K562 (cell line): ENCODE results near the gene OSM. TPM values are rescaled to one million over a fixed set of nuclear protein-coding genes. Genes with fewer than 3 reads are reported as not detected.
A peak's percentile ranks its signal among the peaks of the same experiment; 100 is the strongest.

Source experiments
- ATAC-seq: fragments of 200-7000 bp; cut with Tn5 transposase; 3 replicates; pipeline ENCODE4 v1.9.1; 2020; ENCODE audit warnings: moderate library complexity
- BruUV-seq: library from RNA; stranded (reverse); fragments of 400-500 nt; replicated peaks from 2 replicates; lab custom pipeline; 2021; lab: Mats Ljungman, UMichigan
- CTCF ChIA-PET: fragments of 300-600 bp; formaldehyde crosslinking; extraction: SDS; loops from one replicate; lab custom pipeline; 2021; ENCODE audit warnings: low intra/inter-chr PET ratio; lab: Yijun Ruan, JAX
- POLR2A ChIA-PET: fragments of 300-600, 350-650 bp; sonication (Branson Sonifier 250); formaldehyde crosslinking; extraction: SDS; loops from one replicate; lab custom pipeline; 2021; ENCODE audit warnings: antibody characterized with exemption, inconsistent platforms; lab: Yijun Ruan, JAX
- DNase-seq, 4 experiments: peaks; one replicate each; pipeline versions ENCODE4 v3.0.0 to v3.0.0-alpha.2; 2011 to 2018; ENCODE audit warnings: low spot score in 3 of 4, mixed read lengths in 3 of 4; ENCODE audit errors: extremely low read depth in 1 of 4
- FAIRE-seq: peaks from 2 replicates; lab custom pipeline; 2011; peaks lifted over from hg19 to GRCh38; lab: Jason Lieb, UNC
- H2AFZ ChIP-seq: 2 replicates; pipeline ENCODE4 v1.6.0; 2011; ENCODE audit warnings: low read depth, low read length, control low read depth, inconsistent platforms
- H3K27ac ChIP-seq: fragments of 200-600 bp; 3 replicates; pipeline ENCODE4 v1.8.0; 2011; ENCODE audit warnings: low read depth, mild to moderate bottlenecking, control low read depth, inconsistent platforms, low read length, moderate library complexity, mixed read lengths; ENCODE audit errors: extremely low read depth
- H3K27me3 ChIP-seq, 2 experiments: fragments of 300-600 bp in 1 of 2; 2 replicates in 1 of 2; 3 replicates in 1 of 2; pipeline versions ENCODE4 v1.6.0 to v1.8.0; 2011; ENCODE audit warnings: inconsistent platforms in 2 of 2, low read length in 2 of 2, mild to moderate bottlenecking in 1 of 2, mixed read lengths in 1 of 2, moderate library complexity in 1 of 2; ENCODE audit not compliant: control insufficient read depth in 2 of 2, insufficient read depth in 2 of 2
- H3K36me3 ChIP-seq: fragments of 300-600 bp; 3 replicates; pipeline ENCODE4 v1.8.0; 2011; ENCODE audit warnings: mild to moderate bottlenecking, low read length, inconsistent platforms; ENCODE audit not compliant: control insufficient read depth, insufficient read depth
- H3K4me1 ChIP-seq, 2 experiments: fragments of 200-600 bp in 1 of 2; replicated peaks in 1 of 2; 2 replicates in 1 of 2; 3 replicates in 1 of 2; pipeline versions ENCODE4 v1.5.1 to v1.8.0; 2011; ENCODE audit warnings: inconsistent platforms in 2 of 2, low read length in 2 of 2, mild to moderate bottlenecking in 1 of 2, mixed read lengths in 1 of 2, moderate library complexity in 1 of 2; ENCODE audit not compliant: control insufficient read depth in 2 of 2, insufficient read depth in 2 of 2
- H3K4me2 ChIP-seq: 2 replicates; pipeline ENCODE4 v1.6.1; 2011; ENCODE audit warnings: low read length, control low read depth, inconsistent platforms, mixed read lengths; ENCODE audit not compliant: insufficient read depth
- H3K4me3 ChIP-seq: fragments of 200-600 bp; sonication (generic), shearing (Covaris generic); 2 replicates; pipeline ENCODE4 v1.5.1; 2016; ENCODE audit warnings: control low read depth, inconsistent platforms
- H3K79me2 ChIP-seq: fragments of 200-600 bp; 3 replicates; pipeline ENCODE4 v1.8.0; 2011; ENCODE audit warnings: low read length, inconsistent platforms; ENCODE audit not compliant: control insufficient read depth, insufficient read depth
- H3K9ac ChIP-seq, 2 experiments: 2 replicates each; pipeline versions ENCODE4 v1.6.0 to v1.6.1; 2011; ENCODE audit warnings: low read depth in 2 of 2, low read length in 2 of 2, control low read depth in 1 of 2, inconsistent platforms in 1 of 2, mild to moderate bottlenecking in 1 of 2, mixed read lengths in 1 of 2; ENCODE audit not compliant: insufficient read depth in 1 of 2
- H3K9me1 ChIP-seq: one replicate; pipeline ENCODE4 v1.6.0; 2011; ENCODE audit warnings: inconsistent platforms, mild to moderate bottlenecking, low read length, moderate library complexity; ENCODE audit not compliant: control insufficient read depth, insufficient read depth
- H3K9me3 ChIP-seq: replicated peaks from 2 replicates; pipeline ENCODE4 v1.5.1; 2011; ENCODE audit warnings: low read depth, low read length, inconsistent platforms; ENCODE audit not compliant: control insufficient read depth, insufficient read depth
- H4K20me1 ChIP-seq: replicated peaks from 2 replicates; pipeline ENCODE4 v1.6.1; 2011; ENCODE audit warnings: low read length, inconsistent platforms, mixed read lengths; ENCODE audit not compliant: control insufficient read depth, insufficient read depth
- ARID1B ChIP-seq: fragments of 450-650 bp; IDR thresholded peaks from 2 replicates; pipeline ENCODE4 v1.6.1; 2016; ENCODE audit warnings: antibody characterized with exemption, mild to moderate bottlenecking, inconsistent platforms
- HDAC2 ChIP-seq: fragments of 450-650 bp; IDR thresholded peaks from 2 replicates; pipeline ENCODE4 v1.6.1; 2016; ENCODE audit warnings: mild to moderate bottlenecking
- NCOR1 ChIP-seq: fragments of 450-650 bp; IDR thresholded peaks from 2 replicates; pipeline ENCODE4 v1.6.1; 2016; ENCODE audit warnings: mild to moderate bottlenecking, moderate library complexity
- NFIC ChIP-seq: fragments of 450-650 bp; IDR thresholded peaks from 2 replicates; pipeline ENCODE4 v1.6.1; 2017; ENCODE audit warnings: mild to moderate bottlenecking, inconsistent platforms
- RBM25 ChIP-seq: fragments of 200-400 bp; formaldehyde crosslinking; IDR thresholded peaks from 2 replicates; pipeline ENCODE4 v1.6.1; 2018; ENCODE audit warnings: low read length, low read depth, moderate library complexity; ENCODE audit not compliant: severe bottlenecking
- U2AF1 ChIP-seq: fragments of 200-400 bp; formaldehyde crosslinking; optimal IDR thresholded peaks from 2 replicates; pipeline ENCODE3; 2017; ENCODE audit warnings: mild to moderate bottlenecking, low read depth, low read length, moderate library complexity
- ZNF232 ChIP-seq: sonication (generic); formaldehyde crosslinking; IDR thresholded peaks from 2 replicates; pipeline ENCODE4 v1.8.0; 2022; ENCODE audit warnings: mild to moderate bottlenecking, missing genetic modification reagents
- ZNF507 ChIP-seq: conservative IDR thresholded peaks from 2 replicates; pipeline ENCODE4 v1.6.1; 2017; ENCODE audit warnings: missing genetic modification characterization, missing compliant biosample characterization
- WGBS: fragments of 100-300 bp; shearing (Covaris generic); methylation state at CpG from one replicate; pipeline ENCODE4 v1.1.6; 2016; ENCODE audit warnings: low coverage, mixed read lengths; ENCODE audit not compliant: insufficient coverage; ENCODE audit errors: missing lambda C conversion rate; 5-methylcytosine and 5-hydroxymethylcytosine counted together
- in situ Hi-C: fragments of 300-500 bp; cut with MboI; formaldehyde crosslinking; loops from 4 replicates; pipeline ENCODE4 v1.15.0; 2018; ENCODE audit warnings: inconsistent platforms, mixed read lengths
- intact Hi-C: fragments of 100-400 bp; cut with micrococcal nuclease; formaldehyde crosslinking; loops from 2 replicates; pipeline ENCODE4 v1.14.2; 2022
- polyA plus RNA-seq, 8 experiments: library from polyadenylated mRNA; depleted of rRNA in 4 of 8; stranded (reverse) in 5 of 8; unstranded in 3 of 8; fragments of >200 nt; fragmentation: Nextera tagmentation in 2 of 8; fragmentation: Illumina TruSeq in 1 of 8; extraction: Ambion mirVana in 2 of 8; extraction: Trizol in 1 of 8; gene quantifications; 2 replicates each; pipeline versions ENCODE4 v1.2.1 to v1.2.3, GENCODE V29; 2011 to 2014; ENCODE audit warnings: inconsistent platforms in 1 of 8, missing spikeins in 1 of 8
- total RNA-seq, 7 experiments: library from RNA; depleted of rRNA in 6 of 7; stranded (reverse); fragments of >200 nt in 6 of 7; fragmentation: Illumina TruSeq in 2 of 7; extraction: Trizol in 2 of 7; gene quantifications; 2 replicates each; pipeline versions ENCODE4 v1.2.1 to v1.2.3, GENCODE V29; 2011 to 2021; ENCODE audit warnings: low replicate concordance in 1 of 7
- TF ChIP-seq, protein P1 (sequence below): sonication (generic); formaldehyde crosslinking; IDR thresholded peaks from 2 replicates; pipeline ENCODE4 v1.4.0; 2020; ENCODE audit warnings: mild to moderate bottlenecking, missing genetic modification reagents
- TF ChIP-seq, protein P2 (sequence below): fragments of 250-450 bp; sonication (Bioruptor Pico); IDR thresholded peaks from 2 replicates; pipeline ENCODE4 v1.4.0; 2020; ENCODE audit warnings: mild to moderate bottlenecking, moderate library complexity

Gene OSM
- total and polyA plus RNA-seq, 9 of the 15 experiments (the other 6 are each of a cell fraction or from before 2014, with no cell fraction given) = 0.22 TPM; not detected in 8

DNA sequence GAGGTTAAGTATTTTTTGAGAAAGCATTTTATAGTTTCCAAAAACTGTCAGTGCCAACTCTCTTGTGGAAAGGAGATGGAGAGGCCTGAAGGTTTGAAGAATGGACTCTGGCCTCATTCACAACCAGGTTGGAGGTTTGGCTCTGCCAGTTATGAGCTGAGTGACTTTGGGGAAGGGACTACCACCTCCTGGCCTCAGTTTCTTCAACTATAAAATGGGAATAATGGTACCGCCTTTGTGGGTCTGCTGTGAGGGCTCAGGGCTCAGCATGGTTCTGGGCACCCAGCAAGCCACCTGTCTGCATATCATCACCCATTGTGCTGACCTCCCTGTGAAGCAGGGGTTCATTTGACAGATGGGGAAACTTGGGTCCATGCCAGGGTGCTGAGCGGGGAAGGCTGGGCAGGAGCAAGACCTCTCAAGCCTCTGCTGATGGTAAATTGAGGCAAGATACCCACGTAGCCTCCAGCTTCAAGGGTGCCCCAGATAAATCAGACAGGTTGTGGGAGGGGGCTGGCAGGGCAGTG lies 16.5 kb downstream of the OSM start:
- H2AFZ ChIP-seq = no peak overlapping the region
- in situ Hi-C loops = no loop called here
- no peak for TF ChIP-seq HDAC2
- peak; percentile 62 for TF ChIP-seq RBM25
- TF ChIP-seq, protein P1, sequence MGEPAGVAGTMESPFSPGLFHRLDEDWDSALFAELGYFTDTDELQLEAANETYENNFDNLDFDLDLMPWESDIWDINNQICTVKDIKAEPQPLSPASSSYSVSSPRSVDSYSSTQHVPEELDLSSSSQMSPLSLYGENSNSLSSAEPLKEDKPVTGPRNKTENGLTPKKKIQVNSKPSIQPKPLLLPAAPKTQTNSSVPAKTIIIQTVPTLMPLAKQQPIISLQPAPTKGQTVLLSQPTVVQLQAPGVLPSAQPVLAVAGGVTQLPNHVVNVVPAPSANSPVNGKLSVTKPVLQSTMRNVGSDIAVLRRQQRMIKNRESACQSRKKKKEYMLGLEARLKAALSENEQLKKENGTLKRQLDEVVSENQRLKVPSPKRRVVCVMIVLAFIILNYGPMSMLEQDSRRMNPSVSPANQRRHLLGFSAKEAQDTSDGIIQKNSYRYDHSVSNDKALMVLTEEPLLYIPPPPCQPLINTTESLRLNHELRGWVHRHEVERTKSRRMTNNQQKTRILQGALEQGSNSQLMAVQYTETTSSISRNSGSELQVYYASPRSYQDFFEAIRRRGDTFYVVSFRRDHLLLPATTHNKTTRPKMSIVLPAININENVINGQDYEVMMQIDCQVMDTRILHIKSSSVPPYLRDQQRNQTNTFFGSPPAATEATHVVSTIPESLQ (CRISPR knock-in tag) = no peak
- TF ChIP-seq ARID1B = no peak
- TF ChIP-seq, protein P2, sequence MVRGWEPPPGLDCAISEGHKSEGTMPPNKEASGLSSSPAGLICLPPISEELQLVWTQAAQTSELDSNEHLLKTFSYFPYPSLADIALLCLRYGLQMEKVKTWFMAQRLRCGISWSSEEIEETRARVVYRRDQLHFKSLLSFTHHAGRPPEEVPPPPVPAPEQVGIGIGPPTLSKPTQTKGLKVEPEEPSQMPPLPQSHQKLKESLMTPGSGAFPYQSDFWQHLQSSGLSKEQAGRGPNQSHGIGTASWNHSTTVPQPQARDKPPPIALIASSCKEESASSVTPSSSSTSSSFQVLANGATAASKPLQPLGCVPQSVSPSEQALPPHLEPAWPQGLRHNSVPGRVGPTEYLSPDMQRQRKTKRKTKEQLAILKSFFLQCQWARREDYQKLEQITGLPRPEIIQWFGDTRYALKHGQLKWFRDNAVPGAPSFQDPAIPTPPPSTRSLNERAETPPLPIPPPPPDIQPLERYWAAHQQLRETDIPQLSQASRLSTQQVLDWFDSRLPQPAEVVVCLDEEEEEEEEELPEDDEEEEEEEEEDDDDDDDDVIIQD (CRISPR knock-in tag) = no peak
- TF ChIP-seq ZNF232 (CRISPR knock-in tag) = no peak
- TF ChIP-seq NCOR1 = no peak
- no peak for TF ChIP-seq ZNF507 (tag)
- TF ChIP-seq U2AF1 = no peak
- peak; percentile 62 for TF ChIP-seq NFIC
- no peak overlapping the region for H3K9ac ChIP-seq
- ChIA-PET POLR2A (interaction anchor here (0.6 kb wide), 1 partner anchor 9 kb away, joined by 3 read pairs; no protein-coding TSS in a partner anchor), CTCF (no interaction called here)
- no peaks in the 10 kb centered on the region for H3K9me3 ChIP-seq
- peaks cover 0 to 38% of the 10 kb centered on the region in 2 experiments; a peak in 2 of 5 replicates for H3K4me1 ChIP-seq
- H4K20me1 ChIP-seq = no peaks in the 10 kb centered on the region
- H3K4me2 ChIP-seq = no peak overlapping the region
- FAIRE-seq = no peak
- H3K27ac ChIP-seq = no peak overlapping the region
- no peaks in the 10 kb centered on the region for H3K36me3 ChIP-seq
- H3K27me3 ChIP-seq = peaks cover 0 to 27% of the 10 kb centered on the region in 2 experiments; a peak in 2 of 5 replicates
- ATAC-seq = no peak
- 43% methylated on average over 3 of the region's 3 CpGs for WGBS
- no peak overlapping the region for H3K4me3 ChIP-seq
- H3K79me2 ChIP-seq = no peaks in the 10 kb centered on the region
- no TSS peak for BruUV-seq
- no peaks in the 10 kb centered on the region for H3K9me1 ChIP-seq
- no peak for DNase-seq
- intact Hi-C loops = no loop called here
